Progenitor cell of endocrine pancreas (in vitro differentiated cells): ENCODE results near the gene ADAMTS14. TPM values are rescaled to one million over a fixed set of nuclear protein-coding genes. Genes with fewer than 3 reads are reported as not detected.

Experiments used
- DNase-seq: peaks from one replicate; pipeline ENCODE4 v3.0.0; 2021; ENCODE audit warnings: low spot score; ENCODE audit not compliant: unreplicated experiment
- H3K27ac Mint-ChIP-seq: 2 replicates; pipeline ENCODE4 v1.8.0; 2021; ENCODE audit warnings: mild to moderate bottlenecking, moderate library complexity, mixed read lengths
- H3K27me3 Mint-ChIP-seq: 2 replicates; pipeline ENCODE4 v1.8.0; 2021; ENCODE audit warnings: mixed read lengths
- H3K36me3 Mint-ChIP-seq: 2 replicates; pipeline ENCODE4 v1.8.0; 2022; ENCODE audit warnings: mixed read lengths; ENCODE audit not compliant: insufficient read depth
- H3K4me1 Mint-ChIP-seq: 2 replicates; pipeline ENCODE4 v1.8.0; 2021; ENCODE audit warnings: low read depth, mixed read lengths
- H3K4me3 Mint-ChIP-seq: 2 replicates; pipeline ENCODE4 v1.8.0; 2021; ENCODE audit warnings: low read depth, mild to moderate bottlenecking, moderate library complexity, mixed read lengths
- H3K9me3 Mint-ChIP-seq: 2 replicates; pipeline ENCODE4 v1.8.0; 2021; ENCODE audit warnings: low read depth, mixed read lengths
- total RNA-seq: library from RNA; stranded (reverse); gene quantifications from 2 replicates; pipeline ENCODE4 v1.2.1, GENCODE V29; 2021
- TF ChIP-seq, protein P1 (sequence below): fragments of 200-600 bp; sonication (generic); IDR thresholded peaks from one replicate; pipeline ENCODE4 v1.5.0; 2021; ENCODE audit warnings: antibody characterized with exemption, mild to moderate bottlenecking; ENCODE audit not compliant: unreplicated experiment

ADAMTS14 gene
- total RNA-seq, 1 donor from 2014 or later: 0.05 TPM

DNA sequence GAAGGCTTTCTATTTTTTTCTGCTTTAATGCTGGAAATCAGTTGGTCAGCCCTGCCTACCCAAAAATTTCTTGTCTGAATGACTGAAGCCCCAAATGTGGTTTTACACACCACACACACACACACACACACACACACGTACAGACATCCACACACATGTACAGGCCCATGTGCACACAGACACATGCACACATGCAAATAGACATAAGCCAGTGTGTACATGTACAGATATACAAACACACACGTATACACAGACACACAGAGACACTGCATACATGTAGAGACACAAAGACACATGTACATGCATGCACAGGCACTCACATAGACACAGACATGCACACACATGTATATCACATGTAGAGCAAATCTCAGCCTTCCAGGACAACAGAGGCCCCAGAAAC, 58.6 kb downstream of the ADAMTS14 start:
- H3K27me3 Mint-ChIP-seq: peaks cover 7% of the 10 kb centered on the region
- DNase-seq: no peak
- H3K36me3 Mint-ChIP-seq: no peaks in the 10 kb centered on the region
- TF ChIP-seq, protein P1, sequence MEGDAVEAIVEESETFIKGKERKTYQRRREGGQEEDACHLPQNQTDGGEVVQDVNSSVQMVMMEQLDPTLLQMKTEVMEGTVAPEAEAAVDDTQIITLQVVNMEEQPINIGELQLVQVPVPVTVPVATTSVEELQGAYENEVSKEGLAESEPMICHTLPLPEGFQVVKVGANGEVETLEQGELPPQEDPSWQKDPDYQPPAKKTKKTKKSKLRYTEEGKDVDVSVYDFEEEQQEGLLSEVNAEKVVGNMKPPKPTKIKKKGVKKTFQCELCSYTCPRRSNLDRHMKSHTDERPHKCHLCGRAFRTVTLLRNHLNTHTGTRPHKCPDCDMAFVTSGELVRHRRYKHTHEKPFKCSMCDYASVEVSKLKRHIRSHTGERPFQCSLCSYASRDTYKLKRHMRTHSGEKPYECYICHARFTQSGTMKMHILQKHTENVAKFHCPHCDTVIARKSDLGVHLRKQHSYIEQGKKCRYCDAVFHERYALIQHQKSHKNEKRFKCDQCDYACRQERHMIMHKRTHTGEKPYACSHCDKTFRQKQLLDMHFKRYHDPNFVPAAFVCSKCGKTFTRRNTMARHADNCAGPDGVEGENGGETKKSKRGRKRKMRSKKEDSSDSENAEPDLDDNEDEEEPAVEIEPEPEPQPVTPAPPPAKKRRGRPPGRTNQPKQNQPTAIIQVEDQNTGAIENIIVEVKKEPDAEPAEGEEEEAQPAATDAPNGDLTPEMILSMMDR: no peak
- H3K4me1 Mint-ChIP-seq: no peaks in the 10 kb centered on the region
- H3K9me3 Mint-ChIP-seq: no peaks in the 10 kb centered on the region
- no peak overlapping the region for H3K4me3 Mint-ChIP-seq
- no peak overlapping the region for H3K27ac Mint-ChIP-seq

DNA sequence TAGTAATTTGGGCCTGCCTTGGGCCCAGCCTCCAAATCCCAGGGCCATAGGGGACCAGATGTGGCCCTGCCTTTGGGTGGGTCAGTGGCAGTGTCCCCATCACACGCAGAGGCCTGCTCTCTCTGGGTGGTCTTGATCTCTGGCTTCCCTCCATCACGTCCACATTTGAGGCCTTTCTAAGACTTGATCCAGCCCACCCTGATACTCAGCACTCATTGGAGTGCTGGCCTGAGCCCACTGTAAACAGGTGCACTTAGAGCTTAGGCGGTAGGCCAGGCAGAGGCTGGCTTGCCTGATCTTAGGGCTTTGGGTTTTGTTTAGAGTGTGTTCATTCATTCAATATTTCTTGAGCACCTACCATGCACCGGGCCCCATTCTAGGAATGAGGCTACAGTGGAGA, 60.3 kb downstream of the ADAMTS14 start:
- no peak overlapping the region for H3K4me3 Mint-ChIP-seq
- TF ChIP-seq, protein P1: no peak
- DNase-seq: no peak

DNA sequence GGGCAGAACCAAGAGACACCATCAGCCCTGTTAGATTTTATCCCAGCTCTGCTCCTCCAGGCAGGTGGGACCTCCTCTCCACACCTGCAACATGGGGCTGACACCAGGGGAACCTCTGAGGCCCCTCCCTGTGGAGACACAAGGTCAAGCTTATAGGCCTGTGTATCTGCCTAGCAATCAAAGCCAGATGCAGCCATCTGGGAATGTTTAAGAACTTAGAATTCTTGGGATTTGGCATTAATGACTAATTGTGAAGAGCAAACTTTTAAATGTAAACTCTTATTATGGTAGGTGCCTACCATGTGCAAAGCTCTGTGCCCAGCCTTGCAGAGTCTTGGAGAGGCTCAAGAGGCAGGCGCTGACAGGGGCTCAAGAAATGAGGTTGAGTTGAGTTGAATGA, 60.7 kb downstream of the ADAMTS14 start:
- no peak for DNase-seq
- Mint-ChIP-seq H3K27ac (no peak overlapping the region), H3K4me1 (no peaks in the 10 kb centered on the region), H3K27me3 (peaks cover 7% of the 10 kb centered on the region), H3K9me3 (no peaks in the 10 kb centered on the region), H3K36me3 (no peaks in the 10 kb centered on the region), H3K4me3 (no peak overlapping the region)
- TF ChIP-seq, protein P1: no peak

More for the DNA sequence above, 60.3 kb downstream of the ADAMTS14 start:
- Mint-ChIP-seq H3K27ac (no peak overlapping the region), H3K36me3 (no peaks in the 10 kb centered on the region), H3K9me3 (no peaks in the 10 kb centered on the region), H3K27me3 (peaks cover 7% of the 10 kb centered on the region), H3K4me1 (no peaks in the 10 kb centered on the region)

DNA sequence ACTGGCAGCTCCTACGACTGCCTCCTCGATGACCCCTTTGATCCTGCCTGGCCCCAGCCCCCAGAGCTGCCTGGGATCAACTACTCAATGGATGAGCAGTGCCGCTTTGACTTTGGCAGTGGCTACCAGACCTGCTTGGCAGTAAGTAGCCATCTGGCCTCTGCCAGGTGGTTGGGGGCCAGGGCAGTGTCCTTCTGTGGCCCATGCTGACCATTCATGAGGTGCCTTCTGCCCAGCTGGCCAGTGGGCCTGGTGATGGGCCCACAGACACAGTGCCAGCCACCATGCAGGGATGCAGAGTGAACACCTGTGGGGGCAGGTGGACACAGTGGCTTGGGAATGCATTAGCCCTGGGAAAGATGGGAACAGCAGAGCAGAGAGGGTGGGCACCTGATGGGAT, 62.9 kb downstream of the ADAMTS14 start:
- no peak for DNase-seq
- TF ChIP-seq, protein P1: no peak
- no peaks in the 10 kb centered on the region for H3K9me3 Mint-ChIP-seq
- H3K4me3 Mint-ChIP-seq: no peak overlapping the region
- peaks cover 3% of the 10 kb centered on the region for H3K27me3 Mint-ChIP-seq
- H3K36me3 Mint-ChIP-seq: no peaks in the 10 kb centered on the region
- H3K27ac Mint-ChIP-seq: no peak overlapping the region
- no peaks in the 10 kb centered on the region for H3K4me1 Mint-ChIP-seq

DNA sequence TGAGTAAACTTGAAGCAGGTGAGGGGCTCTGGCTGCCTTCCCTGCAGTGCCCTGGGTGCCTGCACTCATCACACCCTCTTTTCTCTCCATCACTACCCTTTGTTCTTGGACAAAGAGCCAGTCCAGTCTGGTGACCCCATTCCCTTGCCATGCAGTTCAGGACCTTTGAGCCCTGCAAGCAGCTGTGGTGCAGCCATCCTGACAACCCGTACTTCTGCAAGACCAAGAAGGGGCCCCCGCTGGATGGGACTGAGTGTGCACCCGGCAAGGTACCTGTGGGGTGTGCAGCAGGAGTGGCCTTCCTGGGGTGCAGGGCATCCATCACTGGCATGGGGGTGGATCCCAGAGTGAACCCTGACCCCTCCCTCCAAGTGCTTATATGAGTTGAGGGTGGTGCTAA, 64.2 kb downstream of the ADAMTS14 start:
- no peak overlapping the region for H3K27ac Mint-ChIP-seq
- TF ChIP-seq, protein P1: no peak
- H3K4me3 Mint-ChIP-seq: no peak overlapping the region
- no peaks in the 10 kb centered on the region for H3K9me3 Mint-ChIP-seq
- DNase-seq: no peak
- H3K4me1 Mint-ChIP-seq: no peaks in the 10 kb centered on the region
- H3K27me3 Mint-ChIP-seq: peaks cover 3% of the 10 kb centered on the region
- H3K36me3 Mint-ChIP-seq: no peaks in the 10 kb centered on the region
